ENCODE results near the gene TNFRSF21.

GRCh38 chr6:47319867-47320266 is 10.2 kb upstream of the TNFRSF21 start:
- TF ChIP-seq POLR2A (IDR thresholded peaks at IDR 0.05): no peak
- TF ChIP-seq CTCF (IDR thresholded peaks at IDR 0.05): no peak

All from esophagus squamous epithelium (tissue), 4 donors.